GM21529 (cell line): Measurements from ENCODE around the gene LRRC37B.
"Not testable (repeated sequence)": the region's sequence is repeated elsewhere in the genome, so short reads cannot be mapped to it uniquely, and the experiment has no call there.

Experiments
- ATAC-seq: cut with Tn5 transposase; IDR thresholded peaks from one replicate; pipeline ENCODE4 v1.9.1; 2021; ENCODE audit not compliant: unreplicated experiment

The LRRC37B gene

GRCh38 chr17:32084942-32085829 lies 78.0 kb downstream of the LRRC37B start:
- not testable (repeated sequence) for ATAC-seq

- not testable (repeated sequence) for ATAC-seq
Measured at GRCh38 chr17:32086833-32087232, 79.7 kb downstream of the LRRC37B start.

- ATAC-seq: not testable (repeated sequence)
Measured at GRCh38 chr17:32092062-32092461, 84.9 kb downstream of the LRRC37B start.

- ATAC-seq: no peak
Measured at GRCh38 chr17:32099686-32100085, 92.5 kb downstream of the LRRC37B start.

- not testable (repeated sequence) for ATAC-seq
Measured at GRCh38 chr17:32100323-32100722, 93.1 kb downstream of the LRRC37B start.

- no peak for ATAC-seq
Measured at GRCh38 chr17:32100971-32101631, 93.9 kb downstream of the LRRC37B start.

- ATAC-seq: no peak
Measured at GRCh38 chr17:32102172-32102571, 95.0 kb downstream of the LRRC37B start.

GRCh38 chr17:32102646-32103186 lies 95.5 kb downstream of the LRRC37B start:
- no peak for ATAC-seq
